HEK293 (cell line): Measurements from ENCODE around the gene IGIP.

ENCODE experiments used
- HOXD13 ChIP-seq: sonication (generic); formaldehyde crosslinking; IDR thresholded peaks from 2 replicates; pipeline ENCODE4 v1.8.0; 2022; ENCODE audit warnings: missing genetic modification reagents, borderline replicate concordance
- KLF16 ChIP-seq: fragments of 450-650 bp; formaldehyde crosslinking; IDR thresholded peaks from 2 replicates; pipeline ENCODE4 v1.5.1; 2017; ENCODE audit warnings: missing biosample characterization, missing genetic modification characterization
- MEIS1 ChIP-seq: sonication (generic); formaldehyde crosslinking; IDR thresholded peaks from 2 replicates; pipeline ENCODE4 v1.8.1; 2022; ENCODE audit warnings: missing genetic modification reagents, mild to moderate bottlenecking, borderline replicate concordance
- PRDM1 ChIP-seq: fragments of 450-650 bp; formaldehyde crosslinking; IDR thresholded peaks from 2 replicates; pipeline ENCODE4; 2016; ENCODE audit warnings: missing biosample characterization, missing genetic modification characterization
- SCRT2 ChIP-seq: fragments of 450-650 bp; formaldehyde crosslinking; IDR thresholded peaks from 2 replicates; pipeline ENCODE4 v1.5.1; 2016; ENCODE audit warnings: missing biosample characterization, missing genetic modification characterization
- TRIM28 ChIP-seq: IDR thresholded peaks from 2 replicates; pipeline ENCODE4 v1.6.1; 2011; ENCODE audit warnings: low read length, control low read depth, borderline replicate concordance
- ZBTB17 ChIP-seq: fragments of 450-650 bp; formaldehyde crosslinking; IDR thresholded peaks from 2 replicates; pipeline ENCODE4 v1.5.1; 2016; ENCODE audit warnings: missing biosample characterization, missing genetic modification characterization
- ZBTB21 ChIP-seq: fragments of 450-650 bp; formaldehyde crosslinking; IDR thresholded peaks from 2 replicates; pipeline ENCODE4 v1.5.1; 2017; ENCODE audit warnings: missing biosample characterization, missing genetic modification characterization
- ZFP69B ChIP-seq: fragments of 450-650 bp; formaldehyde crosslinking; IDR thresholded peaks from 2 replicates; pipeline ENCODE4 v1.5.1; 2016; ENCODE audit warnings: missing biosample characterization, missing genetic modification characterization
- ZNF140 ChIP-seq: fragments of 450-650 bp; formaldehyde crosslinking; IDR thresholded peaks from 2 replicates; pipeline ENCODE4 v1.5.1; 2016; ENCODE audit warnings: missing biosample characterization, missing genetic modification characterization
- ZNF157 ChIP-seq: fragments of 450-650 bp; formaldehyde crosslinking; IDR thresholded peaks from 2 replicates; pipeline ENCODE4 v1.5.1; 2016; ENCODE audit warnings: missing biosample characterization, missing genetic modification characterization
- ZNF175 ChIP-seq: fragments of 450-650 bp; formaldehyde crosslinking; IDR thresholded peaks from 2 replicates; pipeline ENCODE4 v1.5.1; 2016; ENCODE audit warnings: missing biosample characterization, missing genetic modification characterization
- ZNF184 ChIP-seq: fragments of 450-650 bp; IDR thresholded peaks from 2 replicates; pipeline ENCODE4 v1.5.1; 2018; ENCODE audit warnings: missing biosample characterization, mild to moderate bottlenecking, missing genetic modification characterization
- ZNF2 ChIP-seq: fragments of 450-650 bp; formaldehyde crosslinking; IDR thresholded peaks from 2 replicates; pipeline ENCODE4 v1.5.1; 2016; ENCODE audit warnings: missing biosample characterization, missing genetic modification characterization
- ZNF23 ChIP-seq: fragments of 450-650 bp; formaldehyde crosslinking; IDR thresholded peaks from 2 replicates; pipeline ENCODE4 v1.5.1; 2016; ENCODE audit warnings: missing biosample characterization, missing genetic modification characterization, borderline replicate concordance
- ZNF239 ChIP-seq: fragments of 450-650 bp; formaldehyde crosslinking; IDR thresholded peaks from 2 replicates; pipeline ENCODE4 v1.5.1; 2016; ENCODE audit warnings: missing biosample characterization, missing genetic modification characterization
- ZNF266 ChIP-seq: fragments of 450-650 bp; formaldehyde crosslinking; IDR thresholded peaks from 2 replicates; pipeline ENCODE4 v1.5.1; 2016; ENCODE audit warnings: missing biosample characterization, missing genetic modification characterization, low read depth
- ZNF433 ChIP-seq: fragments of 450-650 bp; formaldehyde crosslinking; IDR thresholded peaks from 2 replicates; pipeline ENCODE4 v1.5.1; 2016; ENCODE audit warnings: missing biosample characterization, missing genetic modification characterization, low read depth
- ZNF510 ChIP-seq: fragments of 450-650 bp; formaldehyde crosslinking; IDR thresholded peaks from 2 replicates; pipeline ENCODE4 v1.5.1; 2018; ENCODE audit warnings: mild to moderate bottlenecking, missing genetic modification characterization, missing biosample characterization; ENCODE audit not compliant: insufficient replicate concordance
- ZNF560 ChIP-seq: fragments of 450-650 bp; formaldehyde crosslinking; IDR thresholded peaks from 2 replicates; pipeline ENCODE4 v1.5.1; 2017; ENCODE audit warnings: missing biosample characterization, missing genetic modification characterization, borderline replicate concordance
- ZNF596 ChIP-seq: fragments of 450-650 bp; IDR thresholded peaks from 2 replicates; pipeline ENCODE4 v1.5.0; 2018; ENCODE audit warnings: missing biosample characterization, mild to moderate bottlenecking, missing genetic modification characterization, moderate library complexity
- ZNF610 ChIP-seq: fragments of 450-650 bp; formaldehyde crosslinking; IDR thresholded peaks from 2 replicates; pipeline ENCODE4 v1.5.1; 2016; ENCODE audit warnings: missing biosample characterization, missing genetic modification characterization, borderline replicate concordance
- ZNF629 ChIP-seq: fragments of 450-650 bp; formaldehyde crosslinking; IDR thresholded peaks from 2 replicates; pipeline ENCODE4 v1.5.1; 2017; ENCODE audit warnings: missing biosample characterization, missing genetic modification characterization
- ZNF747 ChIP-seq: fragments of 450-650 bp; formaldehyde crosslinking; IDR thresholded peaks from 2 replicates; pipeline ENCODE4 v1.5.1; 2016; ENCODE audit warnings: missing biosample characterization, missing genetic modification characterization
- ZNF843 ChIP-seq: fragments of 450-650 bp; formaldehyde crosslinking; IDR thresholded peaks from 2 replicates; pipeline ENCODE4 v1.5.1; 2016; ENCODE audit warnings: missing biosample characterization, missing genetic modification characterization
- ZSCAN23 ChIP-seq: fragments of 450-650 bp; formaldehyde crosslinking; IDR thresholded peaks from 2 replicates; pipeline ENCODE4 v1.5.1; 2016; ENCODE audit warnings: missing biosample characterization, missing genetic modification characterization
- TF ChIP-seq, protein P1 (sequence below): fragments of 450-650 bp; formaldehyde crosslinking; IDR thresholded peaks from 2 replicates; pipeline ENCODE4 v1.5.1; 2016; ENCODE audit warnings: missing biosample characterization, missing genetic modification characterization, low read depth
- TF ChIP-seq, protein P2 (sequence below): fragments of 450-650 bp; formaldehyde crosslinking; optimal IDR thresholded peaks from 2 replicates; pipeline ENCODE3; 2016; ENCODE audit warnings: missing biosample characterization, mild to moderate bottlenecking, missing genetic modification characterization
- TF ChIP-seq, protein P3 (sequence below): fragments of 450-650 bp; formaldehyde crosslinking; IDR thresholded peaks from 2 replicates; pipeline ENCODE4 v1.5.1; 2016; ENCODE audit warnings: missing biosample characterization, missing genetic modification characterization, low read depth
- TF ChIP-seq, protein P4 (sequence below): fragments of 450-650 bp; formaldehyde crosslinking; IDR thresholded peaks from 2 replicates; pipeline ENCODE4 v1.5.1; 2016; ENCODE audit warnings: missing biosample characterization, missing genetic modification characterization, borderline replicate concordance

The IGIP gene

DNA sequence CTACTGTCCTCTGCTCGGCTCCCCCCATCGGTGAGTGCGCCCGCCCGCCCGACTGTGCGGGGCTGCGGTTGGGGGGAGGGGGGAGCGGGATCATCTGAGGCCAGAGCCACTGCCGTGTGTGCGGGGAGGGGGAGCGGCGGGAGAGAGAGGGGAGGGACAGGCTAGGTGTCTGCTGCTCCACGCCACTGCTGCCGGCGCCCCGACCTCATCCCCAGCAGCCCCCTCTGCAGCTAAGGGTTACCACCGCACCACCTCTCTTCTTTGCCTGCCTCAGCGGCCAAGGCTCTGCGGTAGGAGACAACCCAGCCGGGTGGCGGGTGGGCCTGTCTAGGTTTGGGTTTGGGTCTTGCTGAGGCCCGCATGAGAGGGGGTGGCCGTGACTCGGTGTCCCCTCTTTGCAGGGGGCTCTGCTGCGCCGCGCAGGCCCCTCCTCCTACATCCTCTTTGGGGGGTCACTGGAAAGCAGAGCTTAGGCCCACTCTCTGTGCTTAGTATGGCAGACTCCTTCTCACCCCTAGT, 12.5 kb upstream of the IGIP start (continued):
- TF ChIP-seq ZNF175 (tag by site-specific recombination): no peak
- TF ChIP-seq, protein P1, sequence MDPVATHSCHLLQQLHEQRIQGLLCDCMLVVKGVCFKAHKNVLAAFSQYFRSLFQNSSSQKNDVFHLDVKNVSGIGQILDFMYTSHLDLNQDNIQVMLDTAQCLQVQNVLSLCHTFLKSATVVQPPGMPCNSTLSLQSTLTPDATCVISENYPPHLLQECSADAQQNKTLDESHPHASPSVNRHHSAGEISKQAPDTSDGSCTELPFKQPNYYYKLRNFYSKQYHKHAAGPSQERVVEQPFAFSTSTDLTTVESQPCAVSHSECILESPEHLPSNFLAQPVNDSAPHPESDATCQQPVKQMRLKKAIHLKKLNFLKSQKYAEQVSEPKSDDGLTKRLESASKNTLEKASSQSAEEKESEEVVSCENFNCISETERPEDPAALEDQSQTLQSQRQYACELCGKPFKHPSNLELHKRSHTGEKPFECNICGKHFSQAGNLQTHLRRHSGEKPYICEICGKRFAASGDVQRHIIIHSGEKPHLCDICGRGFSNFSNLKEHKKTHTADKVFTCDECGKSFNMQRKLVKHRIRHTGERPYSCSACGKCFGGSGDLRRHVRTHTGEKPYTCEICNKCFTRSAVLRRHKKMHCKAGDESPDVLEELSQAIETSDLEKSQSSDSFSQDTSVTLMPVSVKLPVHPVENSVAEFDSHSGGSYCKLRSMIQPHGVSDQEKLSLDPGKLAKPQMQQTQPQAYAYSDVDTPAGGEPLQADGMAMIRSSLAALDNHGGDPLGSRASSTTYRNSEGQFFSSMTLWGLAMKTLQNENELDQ (tag by site-specific recombination): no peak
- no peak for TF ChIP-seq ZNF157 (tag by site-specific recombination)
- no peak for TF ChIP-seq ZNF266 (tag by site-specific recombination)
- TF ChIP-seq ZNF140 (tag by site-specific recombination): no peak
- no peak for TF ChIP-seq ZNF184
- TF ChIP-seq ZNF610 (tag by site-specific recombination): no peak
- TF ChIP-seq ZNF510: no peak
- no peak for TF ChIP-seq SCRT2 (tag by site-specific recombination)
- TF ChIP-seq, protein P2, sequence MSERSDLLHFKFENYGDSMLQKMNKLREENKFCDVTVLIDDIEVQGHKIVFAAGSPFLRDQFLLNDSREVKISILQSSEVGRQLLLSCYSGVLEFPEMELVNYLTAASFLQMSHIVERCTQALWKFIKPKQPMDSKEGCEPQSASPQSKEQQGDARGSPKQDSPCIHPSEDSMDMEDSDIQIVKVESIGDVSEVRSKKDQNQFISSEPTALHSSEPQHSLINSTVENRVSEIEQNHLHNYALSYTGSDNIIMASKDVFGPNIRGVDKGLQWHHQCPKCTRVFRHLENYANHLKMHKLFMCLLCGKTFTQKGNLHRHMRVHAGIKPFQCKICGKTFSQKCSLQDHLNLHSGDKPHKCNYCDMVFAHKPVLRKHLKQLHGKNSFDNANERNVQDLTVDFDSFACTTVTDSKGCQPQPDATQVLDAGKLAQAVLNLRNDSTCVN (tag by site-specific recombination): peak; percentile 61
- no peak for TF ChIP-seq HOXD13
- no peak for TF ChIP-seq TRIM28
- TF ChIP-seq PRDM1 (tag by site-specific recombination): no peak
- TF ChIP-seq ZBTB17 (tag by site-specific recombination): no peak
- TF ChIP-seq KLF16 (tag by site-specific recombination): no peak
- TF ChIP-seq, protein P3, sequence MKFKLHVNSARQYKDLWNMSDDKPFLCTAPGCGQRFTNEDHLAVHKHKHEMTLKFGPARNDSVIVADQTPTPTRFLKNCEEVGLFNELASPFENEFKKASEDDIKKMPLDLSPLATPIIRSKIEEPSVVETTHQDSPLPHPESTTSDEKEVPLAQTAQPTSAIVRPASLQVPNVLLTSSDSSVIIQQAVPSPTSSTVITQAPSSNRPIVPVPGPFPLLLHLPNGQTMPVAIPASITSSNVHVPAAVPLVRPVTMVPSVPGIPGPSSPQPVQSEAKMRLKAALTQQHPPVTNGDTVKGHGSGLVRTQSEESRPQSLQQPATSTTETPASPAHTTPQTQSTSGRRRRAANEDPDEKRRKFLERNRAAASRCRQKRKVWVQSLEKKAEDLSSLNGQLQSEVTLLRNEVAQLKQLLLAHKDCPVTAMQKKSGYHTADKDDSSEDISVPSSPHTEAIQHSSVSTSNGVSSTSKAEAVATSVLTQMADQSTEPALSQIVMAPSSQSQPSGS (tag by site-specific recombination): no peak
- TF ChIP-seq ZNF560: no peak
- TF ChIP-seq ZNF596 (tag by site-specific recombination): no peak
- no peak for TF ChIP-seq ZNF843 (tag by site-specific recombination)
- TF ChIP-seq, protein P4, sequence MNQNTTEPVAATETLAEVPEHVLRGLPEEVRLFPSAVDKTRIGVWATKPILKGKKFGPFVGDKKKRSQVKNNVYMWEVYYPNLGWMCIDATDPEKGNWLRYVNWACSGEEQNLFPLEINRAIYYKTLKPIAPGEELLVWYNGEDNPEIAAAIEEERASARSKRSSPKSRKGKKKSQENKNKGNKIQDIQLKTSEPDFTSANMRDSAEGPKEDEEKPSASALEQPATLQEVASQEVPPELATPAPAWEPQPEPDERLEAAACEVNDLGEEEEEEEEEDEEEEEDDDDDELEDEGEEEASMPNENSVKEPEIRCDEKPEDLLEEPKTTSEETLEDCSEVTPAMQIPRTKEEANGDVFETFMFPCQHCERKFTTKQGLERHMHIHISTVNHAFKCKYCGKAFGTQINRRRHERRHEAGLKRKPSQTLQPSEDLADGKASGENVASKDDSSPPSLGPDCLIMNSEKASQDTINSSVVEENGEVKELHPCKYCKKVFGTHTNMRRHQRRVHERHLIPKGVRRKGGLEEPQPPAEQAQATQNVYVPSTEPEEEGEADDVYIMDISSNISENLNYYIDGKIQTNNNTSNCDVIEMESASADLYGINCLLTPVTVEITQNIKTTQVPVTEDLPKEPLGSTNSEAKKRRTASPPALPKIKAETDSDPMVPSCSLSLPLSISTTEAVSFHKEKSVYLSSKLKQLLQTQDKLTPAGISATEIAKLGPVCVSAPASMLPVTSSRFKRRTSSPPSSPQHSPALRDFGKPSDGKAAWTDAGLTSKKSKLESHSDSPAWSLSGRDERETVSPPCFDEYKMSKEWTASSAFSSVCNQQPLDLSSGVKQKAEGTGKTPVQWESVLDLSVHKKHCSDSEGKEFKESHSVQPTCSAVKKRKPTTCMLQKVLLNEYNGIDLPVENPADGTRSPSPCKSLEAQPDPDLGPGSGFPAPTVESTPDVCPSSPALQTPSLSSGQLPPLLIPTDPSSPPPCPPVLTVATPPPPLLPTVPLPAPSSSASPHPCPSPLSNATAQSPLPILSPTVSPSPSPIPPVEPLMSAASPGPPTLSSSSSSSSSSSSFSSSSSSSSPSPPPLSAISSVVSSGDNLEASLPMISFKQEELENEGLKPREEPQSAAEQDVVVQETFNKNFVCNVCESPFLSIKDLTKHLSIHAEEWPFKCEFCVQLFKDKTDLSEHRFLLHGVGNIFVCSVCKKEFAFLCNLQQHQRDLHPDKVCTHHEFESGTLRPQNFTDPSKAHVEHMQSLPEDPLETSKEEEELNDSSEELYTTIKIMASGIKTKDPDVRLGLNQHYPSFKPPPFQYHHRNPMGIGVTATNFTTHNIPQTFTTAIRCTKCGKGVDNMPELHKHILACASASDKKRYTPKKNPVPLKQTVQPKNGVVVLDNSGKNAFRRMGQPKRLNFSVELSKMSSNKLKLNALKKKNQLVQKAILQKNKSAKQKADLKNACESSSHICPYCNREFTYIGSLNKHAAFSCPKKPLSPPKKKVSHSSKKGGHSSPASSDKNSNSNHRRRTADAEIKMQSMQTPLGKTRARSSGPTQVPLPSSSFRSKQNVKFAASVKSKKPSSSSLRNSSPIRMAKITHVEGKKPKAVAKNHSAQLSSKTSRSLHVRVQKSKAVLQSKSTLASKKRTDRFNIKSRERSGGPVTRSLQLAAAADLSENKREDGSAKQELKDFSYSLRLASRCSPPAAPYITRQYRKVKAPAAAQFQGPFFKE (tag by site-specific recombination): no peak
- no peak for TF ChIP-seq ZNF23 (tag by site-specific recombination)
- TF ChIP-seq ZNF239 (tag by site-specific recombination): no peak
- no peak for TF ChIP-seq ZNF747
- TF ChIP-seq ZFP69B (tag by site-specific recombination): no peak
- TF ChIP-seq ZNF433 (tag by site-specific recombination): no peak
- peak; percentile 71; the same call in 1 of the 2 replicates for TF ChIP-seq ZNF2 (tag by site-specific recombination)
- no peak for TF ChIP-seq ZSCAN23 (tag by site-specific recombination)
- TF ChIP-seq ZNF629 (tag by site-specific recombination): no peak
- no peak for TF ChIP-seq MEIS1
- no peak for TF ChIP-seq ZBTB21 (tag by site-specific recombination)
